PC-3 (cell line): ENCODE data around the gene CNIH4. TPM values are rescaled to one million over a fixed set of nuclear protein-coding genes. Genes with fewer than 3 reads are reported as not detected.

Experiments
- ATAC-seq: fragments of 200-7000 bp; cut with Tn5 transposase; 2 replicates; pipeline ENCODE4 v1.9.1; 2020; ENCODE audit warnings: mild to moderate bottlenecking, moderate library complexity
- BruUV-seq: library from RNA; stranded (reverse); fragments of 400-500 nt; replicated peaks from 2 replicates; lab custom pipeline; 2021; lab: Mats Ljungman, UMichigan
- CTCF ChIA-PET: fragments of 300-600 bp; sonication (Branson Sonifier 250); formaldehyde crosslinking; loops from one replicate; lab custom pipeline; 2022; ENCODE audit warnings: antibody characterized with exemption; lab: Charles Lee
- POLR2A ChIA-PET: fragments of 300-600 bp; sonication (Branson Sonifier 250); formaldehyde crosslinking; loops from one replicate; lab custom pipeline; 2022; ENCODE audit warnings: antibody characterized with exemption; ENCODE audit not compliant: unreplicated experiment; lab: Charles Lee
- DNase-seq: peaks from one replicate; pipeline ENCODE4 v3.0.0-alpha.2; 2015
- H2AFZ ChIP-seq: fragments of 300-600 bp; sonication (generic); 2 replicates; pipeline ENCODE4 v1.6.0; 2016; ENCODE audit warnings: antibody characterized with exemption, low read length
- H3F3A ChIP-seq: fragments of 300-600 bp; sonication (generic); one replicate; pipeline ENCODE4 v1.6.0; 2017; ENCODE audit warnings: antibody characterized with exemption, low read length, control low read depth, mild to moderate bottlenecking; ENCODE audit not compliant: unreplicated experiment
- H3K27ac ChIP-seq: fragments of 300-600 bp; sonication (generic); 2 replicates; pipeline ENCODE4 v1.5.1; 2016; ENCODE audit warnings: mild to moderate bottlenecking, low read length
- H3K27me3 ChIP-seq: fragments of 300-600 bp; sonication (generic); 2 replicates; pipeline ENCODE4 v1.6.1; 2016; ENCODE audit warnings: low read length, mixed read lengths
- H3K36me3 ChIP-seq: fragments of 300-600 bp; sonication (generic); 2 replicates; pipeline ENCODE4 v1.6.1; 2016; ENCODE audit warnings: low read depth, mixed run types, low read length, mixed read lengths
- H3K4me1 ChIP-seq: fragments of 300-600 bp; sonication (generic); 2 replicates; pipeline ENCODE4 v1.5.1; 2016; ENCODE audit warnings: low read length; ENCODE audit not compliant: insufficient read depth
- H3K4me2 ChIP-seq: fragments of 300-600 bp; sonication (generic); 2 replicates; pipeline ENCODE4 v1.6.0; 2016; ENCODE audit warnings: low read length
- H3K4me3 ChIP-seq: fragments of 300-600 bp; sonication (generic); 2 replicates; pipeline ENCODE4 v1.5.1; 2016; ENCODE audit warnings: mild to moderate bottlenecking, low read length, mixed read lengths
- H3K79me2 ChIP-seq: fragments of 300-600 bp; sonication (generic); 2 replicates; pipeline ENCODE4 v1.6.1; 2017; ENCODE audit warnings: low read length, mixed read lengths
- H3K9ac ChIP-seq: fragments of 300-600 bp; sonication (generic); 2 replicates; pipeline ENCODE4 v1.6.0; 2016; ENCODE audit warnings: mild to moderate bottlenecking, low read length
- H3K9me2 ChIP-seq: fragments of 300-600 bp; sonication (generic); replicated peaks from 2 replicates; pipeline ENCODE4 v1.6.1; 2016; ENCODE audit warnings: mixed run types, low read length, mixed read lengths
- H3K9me3 ChIP-seq: fragments of 300-600 bp; sonication (generic); 2 replicates; pipeline ENCODE4 v1.6.1; 2016; ENCODE audit warnings: low read length, mixed read lengths
- H4K20me1 ChIP-seq: fragments of 300-600 bp; sonication (generic); 2 replicates; pipeline ENCODE4 v1.6.1; 2016; ENCODE audit warnings: low read length, mixed read lengths
- CTCF ChIP-seq: fragments of 300-600 bp; sonication (generic); conservative IDR thresholded peaks from 2 replicates; pipeline ENCODE4 v1.5.1; 2017; ENCODE audit warnings: antibody characterized with exemption, low read depth, mild to moderate bottlenecking, low read length
- EZH2 ChIP-seq: fragments of 300-600 bp; sonication (generic); IDR thresholded peaks from one replicate; pipeline ENCODE4 v1.6.1; 2017; ENCODE audit warnings: antibody characterized with exemption, mild to moderate bottlenecking, low read length; ENCODE audit not compliant: unreplicated experiment
- EZH2phosphoT487 ChIP-seq: fragments of 300-600 bp; sonication (generic); IDR thresholded peaks from 2 replicates; pipeline ENCODE4 v1.6.1; 2018; ENCODE audit warnings: mild to moderate bottlenecking, antibody characterized with exemption, low read length, borderline replicate concordance
- intact Hi-C: fragments of 100-400 bp; cut with micrococcal nuclease; formaldehyde crosslinking; loops from 2 replicates; pipeline ENCODE4 v1.9.0; 2023
- total RNA-seq: library from RNA; depleted of rRNA; stranded (reverse); fragments of >200 nt; gene quantifications from 2 replicates; pipeline ENCODE4 v1.2.3, GENCODE V29; 2014

CNIH4 gene
- total RNA-seq, 1 experiment from 2014 or later = 89.9 TPM

- BruUV-seq = no TSS peak
- H3K9me3 ChIP-seq = no peaks in the 10 kb centered on the region
- intact Hi-C loops = loop anchor here (2.0 to 5.0 kb wide), 3 partner anchors 27 to 80 kb away; no protein-coding TSS in a partner anchor
- peaks cover 31% of the 10 kb centered on the region for H3K4me1 ChIP-seq
- DNase-seq = no peak
- H3K9ac ChIP-seq = no peak overlapping the region
- H2AFZ ChIP-seq = no peak overlapping the region
- no peak overlapping the region for H3K4me3 ChIP-seq
- no peaks in the 10 kb centered on the region for H3K36me3 ChIP-seq
- TF ChIP-seq EZH2phosphoT487 = no peak
- no peak for TF ChIP-seq CTCF
- TF ChIP-seq EZH2 = no peak
- peaks cover 32% of the 10 kb centered on the region for H3K79me2 ChIP-seq
- ChIA-PET POLR2A (no interaction called here), CTCF (no interaction called here)
- no peaks in the 10 kb centered on the region for H3F3A ChIP-seq
- no peaks in the 10 kb centered on the region for H3K9me2 ChIP-seq
- ATAC-seq = no peak
- no peak overlapping the region for H3K27ac ChIP-seq
- no peak overlapping the region for H3K4me2 ChIP-seq
- no peaks in the 10 kb centered on the region for H3K27me3 ChIP-seq
- 0 out of 2 replicates have a peak, but pooled peaks cover 3% of the 10 kb centered on the region for H4K20me1 ChIP-seq
These were observed 24.9 kb upstream of the CNIH4 start for GRCh38 chr1:224331824-224332223.

- peaks cover 25% of the 10 kb centered on the region for H3K4me1 ChIP-seq
- DNase-seq (peak; percentile 86), ATAC-seq (peak; percentile 42)
- no peaks in the 10 kb centered on the region for H3K9me3 ChIP-seq
- BruUV-seq = no TSS peak
- ChIA-PET CTCF (interaction anchor here (0.5 to 0.6 kb wide), 2 partner anchors 124 to 267 kb away, joined by 7 to 8 read pairs; no protein-coding TSS in a partner anchor), POLR2A (no interaction called here)
- TF ChIP-seq CTCF (peak; percentile 96), EZH2 (no peak), EZH2phosphoT487 (no peak)
- H3K27ac ChIP-seq = 0 out of 2 replicates have a peak overlapping the region, but pooled peaks have one; percentile 2
- peak overlapping the region; percentile 20; the same call in 1 of the 2 replicates for H2AFZ ChIP-seq
- no peaks in the 10 kb centered on the region for H3K9me2 ChIP-seq
- no peaks in the 10 kb centered on the region for H3F3A ChIP-seq
- no peaks in the 10 kb centered on the region for H3K27me3 ChIP-seq
- H3K4me3 ChIP-seq = peak overlapping the region; percentile 26; the same call in 1 of the 2 replicates
- peaks cover 16% of the 10 kb centered on the region for H3K79me2 ChIP-seq
- peak overlapping the region; percentile 70 for H3K4me2 ChIP-seq
- 0 out of 2 replicates have a peak overlapping the region, but pooled peaks have one; percentile 6 for H3K9ac ChIP-seq
- intact Hi-C loops = loop anchor here (1.0 to 5.0 kb wide), 4 partner anchors 57 to 217 kb away; no protein-coding TSS in a partner anchor
- no peaks in the 10 kb centered on the region for H4K20me1 ChIP-seq
- no peaks in the 10 kb centered on the region for H3K36me3 ChIP-seq
These were observed 23.3 kb upstream of the CNIH4 start for GRCh38 chr1:224333309-224333926.
